HepG2 (cell line): Measurements from ENCODE around the gene ACAP1. TPM values are rescaled to one million over a fixed set of nuclear protein-coding genes. Genes with fewer than 3 reads are reported as not detected.
A peak's percentile ranks its signal among the peaks of the same experiment; 100 is the strongest.

Experiments used
- AGO2 ChIP-seq: fragments of 200-400 bp; formaldehyde crosslinking; optimal IDR thresholded peaks from 2 replicates; pipeline ENCODE3; 2017; ENCODE audit warnings: mild to moderate bottlenecking, low read depth, low read length, moderate library complexity
- HNRNPL ChIP-seq: fragments of 200-400 bp; formaldehyde crosslinking; IDR thresholded peaks from 2 replicates; pipeline ENCODE4 v1.6.1; 2017; ENCODE audit warnings: mild to moderate bottlenecking, low read depth, low read length
- KAT8 ChIP-seq: IDR thresholded peaks from 2 replicates; pipeline ENCODE4 v1.6.1; 2016; ENCODE audit warnings: missing genetic modification reagents, missing compliant biosample characterization
- MXI1 ChIP-seq: IDR thresholded peaks from 3 replicates; pipeline ENCODE4 v1.6.1; 2012; ENCODE audit warnings: low read depth, low read length, inconsistent platforms, borderline replicate concordance
- RARG ChIP-seq: sonication (generic); formaldehyde crosslinking; IDR thresholded peaks from 2 replicates; pipeline ENCODE4 v1.4.0; 2020; ENCODE audit warnings: low read depth, mild to moderate bottlenecking, missing genetic modification reagents
- RFXAP ChIP-seq: sonication (generic); formaldehyde crosslinking; IDR thresholded peaks from 2 replicates; pipeline ENCODE4 v1.4.0; 2020; ENCODE audit warnings: missing genetic modification reagents, borderline replicate concordance
- SALL2 ChIP-seq: sonication (generic); formaldehyde crosslinking; IDR thresholded peaks from 2 replicates; pipeline ENCODE4 v1.8.1; 2023; ENCODE audit warnings: mild to moderate bottlenecking, missing genetic modification reagents, inconsistent platforms
- ZNF225 ChIP-seq: sonication (generic); formaldehyde crosslinking; IDR thresholded peaks from 2 replicates; pipeline ENCODE4 v1.4.0; 2020; ENCODE audit warnings: mild to moderate bottlenecking, missing genetic modification reagents
- ZNF230 ChIP-seq: sonication (generic); formaldehyde crosslinking; IDR thresholded peaks from 2 replicates; pipeline ENCODE4 v1.4.0; 2020; ENCODE audit warnings: mild to moderate bottlenecking, missing genetic modification reagents
- ZNF296 ChIP-seq: sonication (generic); formaldehyde crosslinking; conservative IDR thresholded peaks from 2 replicates; pipeline ENCODE4 v1.5.0; 2020; ENCODE audit warnings: mild to moderate bottlenecking, missing genetic modification reagents
- polyA plus RNA-seq, 8 experiments: library from polyadenylated mRNA; depleted of rRNA in 3 of 8; stranded (reverse) in 7 of 8; unstranded in 1 of 8; fragments of >200 nt; fragmentation: Illumina TruSeq in 4 of 8; extraction: Trizol in 4 of 8; gene quantifications; 2 replicates each; pipeline versions ENCODE4 v1.2.1 to v1.2.3, GENCODE V29; 2011 to 2016; ENCODE audit warnings: low read depth in 4 of 8, missing spikeins in 1 of 8, mixed read lengths in 1 of 8; ENCODE audit not compliant: insufficient read depth in 1 of 8
- total RNA-seq, 5 experiments: library from RNA; depleted of rRNA; stranded (reverse); fragments of >200 nt; fragmentation: Illumina TruSeq; extraction: Trizol; gene quantifications; 2 replicates each; pipeline ENCODE4 v1.2.3, GENCODE V29; 2016; ENCODE audit warnings: low read depth in 1 of 5
- TF ChIP-seq, protein P1 (sequence below): sonication (generic); formaldehyde crosslinking; IDR thresholded peaks from 2 replicates; pipeline ENCODE4 v1.5.1; 2020; ENCODE audit warnings: missing genetic modification reagents, mild to moderate bottlenecking, borderline replicate concordance
- TF ChIP-seq, protein P2 (sequence below): sonication (generic); formaldehyde crosslinking; IDR thresholded peaks from 2 replicates; pipeline ENCODE4 v1.4.0; 2020; ENCODE audit warnings: missing genetic modification reagents
- TF ChIP-seq, protein P3 (sequence below): IDR thresholded peaks from 2 replicates; pipeline ENCODE4 v1.6.1; 2016; ENCODE audit warnings: low read depth, borderline replicate concordance
- TF ChIP-seq, protein P4 (sequence below): sonication (generic); formaldehyde crosslinking; IDR thresholded peaks from 2 replicates; pipeline ENCODE4 v1.5.0; 2020; ENCODE audit warnings: missing genetic modification reagents, mild to moderate bottlenecking, borderline replicate concordance
- TF ChIP-seq, protein P5 (sequence below): sonication (generic); formaldehyde crosslinking; IDR thresholded peaks from 2 replicates; pipeline ENCODE4 v1.4.0; 2020; ENCODE audit warnings: missing genetic modification reagents
- TF ChIP-seq, protein P6 (sequence below): sonication (generic); formaldehyde crosslinking; IDR thresholded peaks from 2 replicates; pipeline ENCODE4 v1.4.0; 2020; ENCODE audit warnings: missing genetic modification reagents

Gene ACAP1
- total and polyA plus RNA-seq, 2 of the 13 experiments (the other 11 are each of a cell fraction or from before 2014, with no cell fraction given): 1.3 to 2.5 TPM

DNA sequence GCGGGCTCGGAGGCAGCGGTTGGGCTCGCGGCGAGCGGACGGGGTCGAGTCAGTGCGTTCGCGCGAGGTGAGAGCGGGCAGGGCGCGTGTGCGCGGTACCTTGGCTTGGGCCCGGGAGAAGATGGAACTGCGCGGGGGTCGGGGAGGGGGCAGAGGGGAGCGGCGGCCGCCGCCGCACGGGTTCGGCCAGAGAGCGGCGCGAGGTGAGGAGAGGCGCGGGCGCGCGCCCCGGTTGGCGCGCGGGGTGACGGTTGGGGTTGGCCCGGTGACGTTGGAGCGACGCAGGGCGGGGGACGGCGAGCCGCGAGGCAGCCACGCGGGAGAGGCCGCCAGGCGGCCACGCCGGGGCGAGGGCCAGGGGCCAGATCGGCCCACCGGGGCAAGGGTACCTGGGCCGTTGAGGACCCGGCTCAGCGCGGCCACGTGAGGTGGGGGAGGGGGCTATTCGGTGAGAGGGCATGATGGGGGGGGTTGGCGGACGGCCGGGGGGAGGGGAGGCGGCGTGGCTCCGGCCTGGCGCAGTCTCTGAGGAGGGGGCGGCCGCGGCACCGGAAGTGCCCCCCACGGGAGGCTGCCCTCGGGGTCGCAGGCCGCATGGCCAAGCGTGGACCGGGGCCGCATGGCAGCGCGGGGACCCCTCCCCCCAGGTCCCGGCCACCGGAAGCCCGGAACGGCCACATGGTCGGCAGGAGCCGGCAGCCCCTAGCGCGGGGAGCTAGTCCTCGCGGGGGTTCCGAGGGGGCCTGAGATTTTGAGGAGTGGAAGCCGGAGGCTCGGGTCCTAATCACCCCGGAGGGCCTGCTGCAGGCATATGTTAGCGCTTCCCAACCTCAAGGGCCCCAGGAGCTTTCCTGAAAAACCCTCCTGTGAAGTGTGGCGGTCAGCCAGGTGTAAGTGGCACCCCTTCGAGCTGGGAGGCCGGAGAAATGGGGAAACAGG, 28.4 kb upstream of the ACAP1 start (continued):
- TF ChIP-seq, protein P1, sequence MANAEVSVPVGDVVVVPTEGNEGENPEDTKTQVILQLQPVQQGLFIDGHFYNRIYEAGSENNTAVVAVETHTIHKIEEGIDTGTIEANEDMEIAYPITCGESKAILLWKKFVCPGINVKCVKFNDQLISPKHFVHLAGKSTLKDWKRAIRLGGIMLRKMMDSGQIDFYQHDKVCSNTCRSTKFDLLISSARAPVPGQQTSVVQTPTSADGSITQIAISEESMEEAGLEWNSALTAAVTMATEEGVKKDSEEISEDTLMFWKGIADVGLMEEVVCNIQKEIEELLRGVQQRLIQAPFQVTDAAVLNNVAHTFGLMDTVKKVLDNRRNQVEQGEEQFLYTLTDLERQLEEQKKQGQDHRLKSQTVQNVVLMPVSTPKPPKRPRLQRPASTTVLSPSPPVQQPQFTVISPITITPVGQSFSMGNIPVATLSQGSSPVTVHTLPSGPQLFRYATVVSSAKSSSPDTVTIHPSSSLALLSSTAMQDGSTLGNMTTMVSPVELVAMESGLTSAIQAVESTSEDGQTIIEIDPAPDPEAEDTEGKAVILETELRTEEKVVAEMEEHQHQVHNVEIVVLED (CRISPR knock-in tag): no peak
- TF ChIP-seq MXI1 (peak; percentile 33; the same call in 1 of the 3 replicates), AGO2 (peak; percentile 91), ZNF230 (CRISPR knock-in tag) (no peak), SALL2 (CRISPR knock-in tag) (peak; percentile 28; the same call in 1 of the 2 replicates), RFXAP (CRISPR knock-in tag) (0 out of 2 replicates have a peak, but pooled peaks have one; percentile 25), HNRNPL (0 out of 2 replicates have a peak, but pooled peaks have one; percentile 57), ZNF225 (CRISPR knock-in tag) (no peak), KAT8 (CRISPR knock-in tag) (0 out of 2 replicates have a peak, but pooled peaks have one; percentile 12), ZNF296 (CRISPR knock-in tag) (0 out of 2 replicates have a peak, but pooled peaks have one; percentile 27), RARG (CRISPR knock-in tag) (no peak; the same call in 1 of the 2 replicates)
- TF ChIP-seq, protein P2, sequence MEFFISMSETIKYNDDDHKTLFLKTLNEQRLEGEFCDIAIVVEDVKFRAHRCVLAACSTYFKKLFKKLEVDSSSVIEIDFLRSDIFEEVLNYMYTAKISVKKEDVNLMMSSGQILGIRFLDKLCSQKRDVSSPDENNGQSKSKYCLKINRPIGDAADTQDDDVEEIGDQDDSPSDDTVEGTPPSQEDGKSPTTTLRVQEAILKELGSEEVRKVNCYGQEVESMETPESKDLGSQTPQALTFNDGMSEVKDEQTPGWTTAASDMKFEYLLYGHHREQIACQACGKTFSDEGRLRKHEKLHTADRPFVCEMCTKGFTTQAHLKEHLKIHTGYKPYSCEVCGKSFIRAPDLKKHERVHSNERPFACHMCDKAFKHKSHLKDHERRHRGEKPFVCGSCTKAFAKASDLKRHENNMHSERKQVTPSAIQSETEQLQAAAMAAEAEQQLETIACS (CRISPR knock-in tag): peak; percentile 72
- TF ChIP-seq, protein P3, sequence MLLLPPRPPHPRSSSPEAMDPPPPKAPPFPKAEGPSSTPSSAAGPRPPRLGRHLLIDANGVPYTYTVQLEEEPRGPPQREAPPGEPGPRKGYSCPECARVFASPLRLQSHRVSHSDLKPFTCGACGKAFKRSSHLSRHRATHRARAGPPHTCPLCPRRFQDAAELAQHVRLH: 0 out of 2 replicates have a peak, but pooled peaks have one; percentile 32
- TF ChIP-seq, protein P4, sequence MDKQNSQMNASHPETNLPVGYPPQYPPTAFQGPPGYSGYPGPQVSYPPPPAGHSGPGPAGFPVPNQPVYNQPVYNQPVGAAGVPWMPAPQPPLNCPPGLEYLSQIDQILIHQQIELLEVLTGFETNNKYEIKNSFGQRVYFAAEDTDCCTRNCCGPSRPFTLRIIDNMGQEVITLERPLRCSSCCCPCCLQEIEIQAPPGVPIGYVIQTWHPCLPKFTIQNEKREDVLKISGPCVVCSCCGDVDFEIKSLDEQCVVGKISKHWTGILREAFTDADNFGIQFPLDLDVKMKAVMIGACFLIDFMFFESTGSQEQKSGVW: no peak
- TF ChIP-seq, protein P5, sequence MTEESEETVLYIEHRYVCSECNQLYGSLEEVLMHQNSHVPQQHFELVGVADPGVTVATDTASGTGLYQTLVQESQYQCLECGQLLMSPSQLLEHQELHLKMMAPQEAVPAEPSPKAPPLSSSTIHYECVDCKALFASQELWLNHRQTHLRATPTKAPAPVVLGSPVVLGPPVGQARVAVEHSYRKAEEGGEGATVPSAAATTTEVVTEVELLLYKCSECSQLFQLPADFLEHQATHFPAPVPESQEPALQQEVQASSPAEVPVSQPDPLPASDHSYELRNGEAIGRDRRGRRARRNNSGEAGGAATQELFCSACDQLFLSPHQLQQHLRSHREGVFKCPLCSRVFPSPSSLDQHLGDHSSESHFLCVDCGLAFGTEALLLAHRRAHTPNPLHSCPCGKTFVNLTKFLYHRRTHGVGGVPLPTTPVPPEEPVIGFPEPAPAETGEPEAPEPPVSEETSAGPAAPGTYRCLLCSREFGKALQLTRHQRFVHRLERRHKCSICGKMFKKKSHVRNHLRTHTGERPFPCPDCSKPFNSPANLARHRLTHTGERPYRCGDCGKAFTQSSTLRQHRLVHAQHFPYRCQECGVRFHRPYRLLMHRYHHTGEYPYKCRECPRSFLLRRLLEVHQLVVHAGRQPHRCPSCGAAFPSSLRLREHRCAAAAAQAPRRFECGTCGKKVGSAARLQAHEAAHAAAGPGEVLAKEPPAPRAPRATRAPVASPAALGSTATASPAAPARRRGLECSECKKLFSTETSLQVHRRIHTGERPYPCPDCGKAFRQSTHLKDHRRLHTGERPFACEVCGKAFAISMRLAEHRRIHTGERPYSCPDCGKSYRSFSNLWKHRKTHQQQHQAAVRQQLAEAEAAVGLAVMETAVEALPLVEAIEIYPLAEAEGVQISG: peak; percentile 28; the same call in 1 of the 2 replicates
- TF ChIP-seq, protein P6, sequence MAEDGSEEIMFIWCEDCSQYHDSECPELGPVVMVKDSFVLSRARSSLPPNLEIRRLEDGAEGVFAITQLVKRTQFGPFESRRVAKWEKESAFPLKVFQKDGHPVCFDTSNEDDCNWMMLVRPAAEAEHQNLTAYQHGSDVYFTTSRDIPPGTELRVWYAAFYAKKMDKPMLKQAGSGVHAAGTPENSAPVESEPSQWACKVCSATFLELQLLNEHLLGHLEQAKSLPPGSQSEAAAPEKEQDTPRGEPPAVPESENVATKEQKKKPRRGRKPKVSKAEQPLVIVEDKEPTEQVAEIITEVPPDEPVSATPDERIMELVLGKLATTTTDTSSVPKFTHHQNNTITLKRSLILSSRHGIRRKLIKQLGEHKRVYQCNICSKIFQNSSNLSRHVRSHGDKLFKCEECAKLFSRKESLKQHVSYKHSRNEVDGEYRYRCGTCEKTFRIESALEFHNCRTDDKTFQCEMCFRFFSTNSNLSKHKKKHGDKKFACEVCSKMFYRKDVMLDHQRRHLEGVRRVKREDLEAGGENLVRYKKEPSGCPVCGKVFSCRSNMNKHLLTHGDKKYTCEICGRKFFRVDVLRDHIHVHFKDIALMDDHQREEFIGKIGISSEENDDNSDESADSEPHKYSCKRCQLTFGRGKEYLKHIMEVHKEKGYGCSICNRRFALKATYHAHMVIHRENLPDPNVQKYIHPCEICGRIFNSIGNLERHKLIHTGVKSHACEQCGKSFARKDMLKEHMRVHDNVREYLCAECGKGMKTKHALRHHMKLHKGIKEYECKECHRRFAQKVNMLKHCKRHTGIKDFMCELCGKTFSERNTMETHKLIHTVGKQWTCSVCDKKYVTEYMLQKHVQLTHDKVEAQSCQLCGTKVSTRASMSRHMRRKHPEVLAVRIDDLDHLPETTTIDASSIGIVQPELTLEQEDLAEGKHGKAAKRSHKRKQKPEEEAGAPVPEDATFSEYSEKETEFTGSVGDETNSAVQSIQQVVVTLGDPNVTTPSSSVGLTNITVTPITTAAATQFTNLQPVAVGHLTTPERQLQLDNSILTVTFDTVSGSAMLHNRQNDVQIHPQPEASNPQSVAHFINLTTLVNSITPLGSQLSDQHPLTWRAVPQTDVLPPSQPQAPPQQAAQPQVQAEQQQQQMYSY (CRISPR knock-in tag): no peak
